Measurements from ENCODE around the gene C1orf21. TPM values are rescaled to one million over a fixed set of nuclear protein-coding genes. Genes with fewer than 3 reads are reported as not detected.
"Not testable (repeated sequence)": the region's sequence is repeated elsewhere in the genome, so short reads cannot be mapped to it uniquely, and the experiment has no call there.

The C1orf21 gene, protein sequence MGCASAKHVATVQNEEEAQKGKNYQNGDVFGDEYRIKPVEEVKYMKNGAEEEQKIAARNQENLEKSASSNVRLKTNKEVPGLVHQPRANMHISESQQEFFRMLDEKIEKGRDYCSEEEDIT
- 10 to 100 TPM; 29.8 to 37.8 (median 32.3) TPM for polyA plus RNA-seq (ENCODE audit: insufficient read length in 3 of 3)
- long read RNA-seq, donor 1, full-length matches to known transcripts = 8 of 8 reads
- long read RNA-seq, donor 1, partial matches to known transcripts = 0 of 8 reads
- long read RNA-seq, donor 1, other reads (novel, unspliced or antisense) = 0 of 8 reads
- long read RNA-seq, donor 2, full-length matches to known transcripts = 8 of 8 reads
- long read RNA-seq, donor 2, partial matches to known transcripts = 0 of 8 reads
- long read RNA-seq, donor 2, other reads (novel, unspliced or antisense) = 0 of 8 reads
- long read RNA-seq, donor 3, full-length matches to known transcripts = 18 of 18 reads
- long read RNA-seq, donor 3, partial matches to known transcripts = 0 of 18 reads
- long read RNA-seq, donor 3, other reads (novel, unspliced or antisense) = 0 of 18 reads
- long read RNA-seq, donor 4, full-length matches to known transcripts = 12 of 12 reads
- long read RNA-seq, donor 4, partial matches to known transcripts = 0 of 12 reads
- long read RNA-seq, donor 4, other reads (novel, unspliced or antisense) = 0 of 12 reads
- long read RNA-seq, donor 5 = 0 reads
- long read RNA-seq, donor 6, full-length matches to known transcripts = 19 of 19 reads
- long read RNA-seq, donor 6, partial matches to known transcripts = 0 of 19 reads
- long read RNA-seq, donor 6, other reads (novel, unspliced or antisense) = 0 of 19 reads
- long read RNA-seq, donor 7, full-length matches to known transcripts = 7 of 7 reads
- long read RNA-seq, donor 7, partial matches to known transcripts = 0 of 7 reads
- long read RNA-seq, donor 7, other reads (novel, unspliced or antisense) = 0 of 7 reads
- long read RNA-seq, donor 8, full-length matches to known transcripts = 13 of 13 reads
- long read RNA-seq, donor 8, partial matches to known transcripts = 0 of 13 reads
- long read RNA-seq, donor 8, other reads (novel, unspliced or antisense) = 0 of 13 reads
- long read RNA-seq, donor 9, full-length matches to known transcripts = 8 of 8 reads
- long read RNA-seq, donor 9, partial matches to known transcripts = 0 of 8 reads
- long read RNA-seq, donor 9, other reads (novel, unspliced or antisense) = 0 of 8 reads
- long read RNA-seq, donor 10, full-length matches to known transcripts = 14 of 14 reads
- long read RNA-seq, donor 10, partial matches to known transcripts = 0 of 14 reads
- long read RNA-seq, donor 10, other reads (novel, unspliced or antisense) = 0 of 14 reads
- long read RNA-seq, donor 11, full-length matches to known transcripts = 7 of 7 reads
- long read RNA-seq, donor 11, partial matches to known transcripts = 0 of 7 reads
- long read RNA-seq, donor 11, other reads (novel, unspliced or antisense) = 0 of 7 reads
- long read RNA-seq, donor 12, full-length matches to known transcripts = 6 of 6 reads
- long read RNA-seq, donor 12, partial matches to known transcripts = 0 of 6 reads
- long read RNA-seq, donor 12, other reads (novel, unspliced or antisense) = 0 of 6 reads
- long read RNA-seq, donor 13, full-length matches to known transcripts = 25 of 25 reads
- long read RNA-seq, donor 13, partial matches to known transcripts = 0 of 25 reads
- long read RNA-seq, donor 13, other reads (novel, unspliced or antisense) = 0 of 25 reads
- long read RNA-seq, donor 14, full-length matches to known transcripts = 14 of 14 reads
- long read RNA-seq, donor 14, partial matches to known transcripts = 0 of 14 reads
- long read RNA-seq, donor 14, other reads (novel, unspliced or antisense) = 0 of 14 reads
- long read RNA-seq, donor 15, full-length matches to known transcripts = 4 of 4 reads
- long read RNA-seq, donor 15, partial matches to known transcripts = 0 of 4 reads
- long read RNA-seq, donor 15, other reads (novel, unspliced or antisense) = 0 of 4 reads
- long read RNA-seq, donor 16, full-length matches to known transcripts = 40 of 40 reads
- long read RNA-seq, donor 16, partial matches to known transcripts = 0 of 40 reads
- long read RNA-seq, donor 16, other reads (novel, unspliced or antisense) = 0 of 40 reads

DNA sequence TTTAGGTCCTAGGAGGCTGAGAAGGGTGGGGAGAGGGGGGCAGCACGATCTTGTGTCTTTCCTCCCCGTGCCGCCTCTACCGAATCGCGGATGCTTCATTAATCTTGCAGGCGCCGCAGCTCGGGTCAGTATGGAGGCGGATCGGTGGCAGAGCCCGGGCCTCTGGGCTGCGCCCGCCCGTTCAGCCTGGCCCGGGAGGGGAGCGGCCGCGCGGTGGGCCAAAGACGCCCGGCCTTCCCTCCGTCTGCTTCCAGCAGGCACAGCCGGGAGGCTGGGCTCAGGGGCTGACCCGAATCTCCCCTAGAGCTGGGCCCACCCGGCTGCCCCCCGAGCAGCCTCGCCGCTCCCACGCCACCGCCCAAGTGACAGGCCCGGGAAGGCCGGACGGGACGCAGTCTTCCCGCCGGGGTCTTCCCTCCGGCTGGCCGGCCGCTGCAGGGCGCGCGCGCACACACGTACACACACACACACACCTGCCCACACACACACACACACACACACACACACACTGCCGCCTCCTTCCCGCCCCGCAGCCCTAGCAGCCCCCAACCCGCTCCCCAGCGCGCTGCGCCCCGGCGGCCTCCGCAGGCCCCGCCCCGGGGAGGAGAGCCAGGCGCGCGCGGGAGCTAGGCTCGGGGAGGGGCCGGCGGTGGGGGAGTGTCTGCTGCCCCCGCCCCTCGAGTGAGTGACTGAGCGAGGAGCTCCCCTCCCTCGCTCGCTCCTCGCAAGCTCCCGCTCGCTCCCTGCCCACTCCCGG lies at the start of gene C1orf21:
C1orf21 (plus strand) TSS at position 718 of the 757 bp plus-strand sequence. CDS start 90,481 bp downstream, outside the sequence.
- peak; percentile 74 to 92 (median 85) for DNase-seq (ENCODE audit: extremely low read depth in 1 of 11, low read depth in 9 of 11, low spot score in 4 of 11)

DNA sequence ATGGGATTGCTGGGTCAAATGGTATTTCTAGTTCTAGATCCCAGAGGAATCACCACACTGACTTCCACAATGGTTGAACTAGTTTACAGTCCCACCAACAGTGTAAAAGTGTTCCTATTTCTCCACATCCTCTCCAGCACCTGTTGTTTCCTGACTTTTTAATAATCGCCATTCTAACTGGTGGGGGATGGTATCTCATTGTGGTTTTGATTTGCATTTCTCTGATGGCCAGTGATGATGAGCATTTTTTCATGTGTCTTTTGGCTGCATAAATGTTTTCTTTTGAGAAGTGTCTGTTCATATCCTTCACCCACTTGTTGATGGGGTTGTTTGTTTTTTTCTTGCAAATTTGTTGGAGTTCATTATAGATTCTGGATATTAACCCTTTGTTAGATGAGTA lies 49.0 kb upstream of the C1orf21 start:
- not testable (repeated sequence) for DNase-seq (ENCODE audit: extremely low read depth in 1 of 11, low read depth in 9 of 11, low spot score in 4 of 11)

DNA sequence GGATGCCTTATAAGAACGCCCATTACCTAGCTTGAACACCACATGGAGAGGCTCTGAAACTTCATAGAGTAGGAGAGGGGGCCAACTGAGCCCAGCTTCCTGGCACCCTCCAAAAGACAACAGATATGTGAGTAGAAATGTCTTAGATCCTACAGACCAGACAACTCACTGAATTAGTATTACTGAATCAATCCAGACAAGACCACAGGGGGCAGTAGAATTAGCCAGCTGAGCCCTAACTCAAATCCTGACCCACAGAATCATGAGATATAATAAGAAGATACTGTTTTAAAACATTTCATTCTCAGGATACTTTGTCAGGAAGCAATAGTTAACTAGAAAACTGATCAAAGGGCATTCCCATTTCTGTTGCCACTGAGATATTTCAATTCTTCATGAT lies 45.8 kb upstream of the C1orf21 start:
- no peak for DNase-seq (ENCODE audit: extremely low read depth in 1 of 11, low read depth in 9 of 11, low spot score in 4 of 11)

DNA sequence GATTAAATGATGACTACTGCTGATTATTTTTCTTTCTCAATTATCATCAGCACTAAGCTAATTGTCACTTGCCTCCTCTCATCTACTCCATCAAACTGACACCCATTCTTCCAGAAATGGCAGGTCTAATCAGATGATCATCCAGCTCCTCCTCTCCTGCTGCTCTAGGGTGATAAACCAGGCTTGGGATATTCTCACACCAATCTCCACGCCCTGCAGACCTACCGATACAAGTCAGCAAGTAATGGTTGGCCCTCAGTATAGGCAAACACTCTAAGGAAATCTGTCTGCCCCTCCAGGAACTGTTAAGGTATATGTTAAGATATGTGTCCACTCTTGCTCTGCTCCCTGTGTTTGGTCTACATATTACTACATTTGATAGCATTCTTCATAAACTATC lies 36.3 kb upstream of the C1orf21 start:
- DNase-seq (ENCODE audit: extremely low read depth in 1 of 11, low read depth in 9 of 11, low spot score in 4 of 11) = no peak

DNA sequence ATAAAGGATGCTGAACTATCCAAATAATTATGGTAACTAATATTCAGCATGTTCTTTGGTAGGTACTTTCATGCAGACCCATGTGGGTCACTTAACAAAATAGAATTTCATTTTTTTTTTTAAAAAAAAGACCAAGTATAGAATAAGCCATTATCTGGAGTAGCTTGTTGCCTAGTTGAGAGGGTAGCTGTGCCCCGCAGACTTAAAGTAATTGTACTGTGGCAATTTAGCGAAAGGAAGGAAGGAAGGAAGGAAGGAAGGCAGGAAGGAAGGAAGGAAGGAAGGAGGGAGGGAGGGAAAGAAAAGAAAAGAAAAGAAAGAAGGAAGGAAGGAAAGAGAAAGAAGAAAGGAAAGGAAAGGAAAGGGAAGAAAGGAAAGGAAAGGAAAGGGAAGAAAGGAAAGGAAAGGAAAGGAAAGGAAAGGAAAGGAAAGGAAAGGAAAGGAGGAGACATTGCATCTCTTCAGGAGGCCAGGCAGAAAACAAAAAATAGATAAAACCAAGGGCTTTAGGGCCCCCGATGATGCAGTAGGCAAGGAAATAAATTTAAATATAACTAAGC lies 35.3 kb upstream of the C1orf21 start:
- DNase-seq (ENCODE audit: extremely low read depth in 1 of 11, low read depth in 9 of 11, low spot score in 4 of 11) = no peak

DNA sequence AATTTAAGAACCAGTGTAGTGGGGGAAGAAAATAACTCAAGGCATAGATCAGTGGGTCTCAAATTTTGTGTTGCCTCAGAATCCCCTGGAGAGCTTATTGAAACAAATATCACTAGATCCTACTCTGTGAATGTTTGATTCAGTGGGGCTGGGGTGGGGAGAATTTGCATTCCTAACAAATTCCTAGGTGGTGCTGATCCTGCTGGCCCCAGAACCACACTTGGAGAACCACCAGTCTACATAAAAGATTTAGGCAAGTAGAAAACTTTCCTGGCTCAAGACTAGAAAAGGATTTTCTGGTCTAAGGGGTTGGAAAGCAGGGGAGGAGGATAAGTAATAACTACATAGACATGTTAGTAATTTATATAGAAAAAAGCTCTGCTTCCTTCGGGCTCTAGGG lies 34.1 kb upstream of the C1orf21 start:
- DNase-seq (ENCODE audit: extremely low read depth in 1 of 11, low read depth in 9 of 11, low spot score in 4 of 11) = no peak

DNA sequence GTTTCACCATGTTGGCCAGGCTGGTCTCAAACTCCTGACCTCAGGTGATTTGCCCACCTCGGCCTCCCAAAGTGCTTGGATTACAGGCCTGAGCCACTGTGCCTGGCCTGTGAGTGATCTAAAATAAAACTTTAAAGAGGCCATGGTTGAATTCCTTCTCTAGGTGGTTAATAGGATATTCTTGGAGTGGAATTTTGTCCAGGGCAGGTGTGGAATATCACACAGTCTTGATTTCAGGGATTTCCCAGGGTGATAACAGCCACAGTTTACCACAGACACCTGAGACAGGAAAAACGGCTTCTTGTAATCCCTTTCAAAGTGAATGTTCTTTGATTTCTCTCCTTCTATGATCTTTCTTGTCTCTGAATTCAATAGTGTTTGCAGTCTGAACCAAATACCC lies 32.1 kb upstream of the C1orf21 start:
- DNase-seq (ENCODE audit: extremely low read depth in 1 of 11, low read depth in 9 of 11, low spot score in 4 of 11) = no peak

DNA sequence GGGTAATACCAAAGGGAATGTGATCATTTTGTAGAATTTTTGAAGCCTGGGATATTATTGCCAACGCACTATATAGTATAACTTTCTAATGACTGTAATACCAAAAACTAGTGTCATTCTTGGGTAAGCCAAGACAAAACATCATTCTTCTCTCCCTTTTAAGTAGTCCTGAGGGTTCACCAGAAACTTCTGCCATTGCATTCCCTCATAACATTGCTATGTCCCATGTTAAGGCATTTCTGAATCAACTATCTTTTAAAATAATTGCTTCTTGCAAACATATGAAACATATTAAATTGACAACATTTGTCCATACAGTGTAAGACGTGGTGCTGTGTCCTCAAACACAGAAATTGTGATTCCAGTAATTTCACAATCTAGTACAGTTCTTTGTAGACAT lies 29.9 kb upstream of the C1orf21 start:
- no peak for DNase-seq (ENCODE audit: extremely low read depth in 1 of 11, low read depth in 9 of 11, low spot score in 4 of 11)

DNA sequence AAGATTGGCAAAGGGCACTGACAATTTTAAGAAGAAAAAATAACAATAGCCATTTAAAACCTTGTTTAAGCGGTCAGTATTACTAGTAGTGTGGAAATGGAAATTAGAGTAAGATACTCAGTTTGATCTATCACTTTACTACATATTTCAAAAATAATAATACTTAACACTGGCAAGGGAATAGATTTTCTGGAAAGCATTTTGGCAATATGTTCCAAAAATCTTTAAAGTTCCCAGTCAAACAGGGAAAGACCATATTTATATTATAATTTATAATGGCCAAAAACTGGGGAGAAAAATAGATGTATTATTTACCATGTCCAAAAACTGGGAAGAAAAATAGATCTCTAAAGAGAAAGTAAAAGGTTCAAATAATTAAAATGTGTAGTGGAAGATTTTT lies 28.6 kb upstream of the C1orf21 start:
- no peak for DNase-seq (ENCODE audit: extremely low read depth in 1 of 11, low read depth in 9 of 11, low spot score in 4 of 11)

DNA sequence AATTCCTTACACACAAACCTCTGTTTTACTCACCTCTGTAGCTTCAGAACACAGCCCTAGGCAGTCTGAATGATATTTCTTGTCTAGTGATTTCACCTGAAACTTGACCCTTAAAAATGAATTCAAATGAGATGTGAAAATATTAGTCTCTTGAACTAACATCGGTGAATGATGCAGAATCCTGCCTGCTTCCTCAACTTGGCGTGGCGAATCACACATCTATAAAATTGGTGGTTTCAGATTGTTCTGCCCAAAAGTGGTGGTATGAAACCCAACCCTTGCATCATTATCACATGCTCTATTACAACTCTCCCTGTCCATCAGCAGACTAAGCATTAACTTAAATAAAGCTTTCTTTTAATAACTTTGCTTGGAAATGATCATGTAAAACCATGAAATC lies 26.9 kb upstream of the C1orf21 start:
- no peak for DNase-seq (ENCODE audit: extremely low read depth in 1 of 11, low read depth in 9 of 11, low spot score in 4 of 11)

DNA sequence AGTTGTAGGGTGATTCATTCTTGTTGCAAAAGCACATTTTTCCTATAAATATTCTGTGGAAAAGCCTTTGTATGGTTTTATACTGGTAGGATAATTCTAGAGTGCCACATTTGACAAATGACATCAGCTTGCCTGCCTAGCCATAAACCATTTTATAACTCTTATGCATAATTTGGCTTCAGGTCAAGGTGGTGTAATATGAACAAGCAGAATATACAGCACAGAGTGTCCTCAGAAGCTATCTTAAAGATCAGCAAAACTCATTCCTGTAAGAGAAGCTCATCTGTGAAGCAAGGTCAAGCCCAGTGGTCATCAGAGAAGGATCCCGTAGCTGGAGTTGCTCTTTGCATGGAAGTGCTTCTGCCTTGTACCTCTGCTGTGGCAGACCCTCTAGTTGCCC lies 24.0 kb upstream of the C1orf21 start:
- no peak for DNase-seq (ENCODE audit: extremely low read depth in 1 of 11, low read depth in 9 of 11, low spot score in 4 of 11)

DNA sequence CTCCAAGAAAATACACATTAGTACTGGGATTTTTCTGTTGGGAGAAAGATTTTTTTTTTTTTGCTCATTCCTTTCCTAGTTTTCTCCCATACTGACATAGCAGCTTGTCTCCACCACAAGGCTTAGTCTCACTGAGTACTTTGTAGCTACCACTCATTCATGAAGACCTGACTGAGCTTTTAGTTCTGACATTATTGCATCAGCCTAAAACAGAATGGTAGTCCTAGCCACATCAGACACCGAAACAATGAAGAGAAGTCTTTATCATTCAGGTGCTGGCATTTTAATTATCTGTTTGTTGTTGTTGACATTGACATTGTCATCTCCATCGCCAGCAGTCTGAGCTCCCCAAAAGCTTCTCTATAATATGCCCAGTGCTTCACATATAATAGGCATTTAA lies 21.1 kb upstream of the C1orf21 start:
- DNase-seq (ENCODE audit: extremely low read depth in 1 of 11, low read depth in 9 of 11, low spot score in 4 of 11) = no peak

DNA sequence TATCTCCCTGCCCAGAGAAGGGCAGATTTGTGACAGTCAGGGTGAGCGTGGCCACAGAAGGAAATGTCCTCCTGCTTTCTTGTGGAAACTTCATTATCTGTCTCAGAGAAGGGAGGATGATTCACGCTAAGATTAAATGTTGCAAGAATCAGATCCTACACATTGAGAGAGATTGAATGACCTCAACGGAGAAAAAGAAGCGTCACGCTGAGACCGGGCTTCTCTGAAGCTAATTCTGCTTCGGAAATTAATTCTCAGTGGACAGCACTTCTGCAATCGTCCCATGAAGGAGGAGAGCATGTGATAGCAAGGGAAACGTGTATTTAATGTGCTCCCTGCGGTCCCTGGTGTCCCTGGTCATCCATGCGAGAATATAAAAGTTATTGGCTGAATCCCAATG lies 19.8 kb upstream of the C1orf21 start:
- no peak for DNase-seq (ENCODE audit: extremely low read depth in 1 of 11, low read depth in 9 of 11, low spot score in 4 of 11)

DNA sequence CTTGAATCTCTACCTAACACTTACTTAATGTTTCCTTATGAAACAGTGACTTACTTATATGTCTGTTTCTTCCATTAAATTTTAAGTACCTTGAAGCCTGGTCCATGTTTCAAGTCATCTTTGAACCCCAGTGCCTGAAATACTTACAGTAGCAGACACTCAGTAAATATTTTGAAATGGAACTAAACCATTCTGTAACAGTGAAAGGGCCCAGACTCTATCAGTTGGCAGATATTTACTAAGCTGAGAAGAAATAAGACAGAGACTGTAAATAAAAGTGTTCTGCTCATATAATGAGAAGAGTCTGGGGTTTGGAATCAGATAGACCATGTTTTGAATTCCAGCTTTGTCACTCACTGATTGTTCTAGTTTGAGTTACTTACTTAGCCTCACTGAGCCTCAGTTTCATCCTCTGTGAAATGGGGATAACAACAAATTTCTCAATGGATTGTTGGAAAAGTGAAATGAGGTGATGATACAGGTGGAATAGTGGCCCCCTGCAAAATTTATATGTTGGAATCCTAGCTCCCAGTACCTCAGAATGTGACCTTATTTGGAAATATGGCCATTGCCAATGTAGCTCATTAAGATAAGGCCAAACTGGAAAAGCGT lies 19.3 kb upstream of the C1orf21 start:
- no peak for DNase-seq (ENCODE audit: extremely low read depth in 1 of 11, low read depth in 9 of 11, low spot score in 4 of 11)

DNA sequence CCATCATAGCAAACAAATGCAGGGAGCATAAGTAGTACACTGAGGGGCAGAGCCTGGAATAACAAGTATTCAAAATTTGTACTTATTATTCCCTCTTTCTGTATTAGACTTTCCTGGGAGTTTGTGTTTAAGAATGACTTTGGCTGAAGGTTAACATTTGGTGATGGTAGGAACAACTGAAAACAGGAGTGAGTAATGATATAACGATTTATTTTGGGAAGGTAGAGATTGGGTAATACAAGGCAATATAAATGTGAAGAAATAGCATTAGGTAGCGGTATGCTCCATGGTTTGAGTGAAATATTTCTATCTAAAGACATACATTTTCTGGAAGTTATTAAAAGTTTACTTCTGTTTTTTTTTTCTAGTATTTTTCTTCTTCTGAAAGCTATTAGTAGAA lies 18.5 kb upstream of the C1orf21 start:
- DNase-seq (ENCODE audit: extremely low read depth in 1 of 11, low read depth in 9 of 11, low spot score in 4 of 11) = no peak

DNA sequence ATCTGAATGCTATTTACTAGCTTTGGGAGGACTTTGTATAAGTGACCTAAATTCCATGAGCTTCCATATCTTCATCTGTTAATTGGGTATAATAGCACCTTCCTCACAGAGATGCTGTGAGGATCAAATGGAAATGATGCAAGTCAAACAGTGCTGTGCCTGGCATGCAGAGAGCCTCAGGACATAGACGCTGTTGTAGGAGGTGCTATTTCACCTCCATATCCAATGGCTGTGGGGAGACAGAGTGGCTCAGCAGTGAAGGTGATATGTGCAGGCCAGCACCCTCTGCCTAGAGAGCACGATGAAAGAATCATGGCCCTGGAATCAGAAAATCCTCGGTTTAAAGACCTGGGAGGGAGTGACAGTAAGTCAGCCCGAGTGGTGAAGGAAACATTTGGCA lies 16.0 kb upstream of the C1orf21 start:
- no peak for DNase-seq (ENCODE audit: extremely low read depth in 1 of 11, low read depth in 9 of 11, low spot score in 4 of 11)
